ENCODE results near the gene SLC10A2.

The SLC10A2 gene

GRCh38 chr13:103097366-103097928 lies 31.2 kb upstream of the SLC10A2 start:
- no peak for TF ChIP-seq TAF1 (IDR thresholded peaks at IDR 0.05; ENCODE audit: borderline replicate concordance, insufficient read depth, low read length)
- no peak for TF ChIP-seq SIN3A (IDR thresholded peaks at IDR 0.05; ENCODE audit: borderline replicate concordance, insufficient read depth, low read length)
- no peak for TF ChIP-seq REST (IDR thresholded peaks at IDR 0.05; ENCODE audit: insufficient read depth in 1 of 2, low read depth in 2 of 2, low read length in 2 of 2)
- TF ChIP-seq FOXP2 (optimal IDR thresholded peaks at IDR 0.05; ENCODE audit: borderline replicate concordance, extremely low read depth, extremely low read length, insufficient read depth), result no peak
- no peak for TF ChIP-seq POLR2AphosphoS5 (IDR thresholded peaks at IDR 0.05; ENCODE audit: low read depth, low read length)

- TF ChIP-seq FOXP2 (optimal IDR thresholded peaks at IDR 0.05; ENCODE audit: borderline replicate concordance, extremely low read depth, extremely low read length, insufficient read depth) (no peak), REST (IDR thresholded peaks at IDR 0.05; ENCODE audit: insufficient read depth in 1 of 2, low read depth in 2 of 2, low read length in 2 of 2) (no peak), SIN3A (IDR thresholded peaks at IDR 0.05; ENCODE audit: borderline replicate concordance, insufficient read depth, low read length) (no peak), POLR2AphosphoS5 (IDR thresholded peaks at IDR 0.05; ENCODE audit: low read depth, low read length) (no peak)
Observed at GRCh38 chr13:103087275-103087674, 21.1 kb upstream of the SLC10A2 start.

GRCh38 chr13:103081435-103081834 lies 15.2 kb upstream of the SLC10A2 start:
- TF ChIP-seq POLR2AphosphoS5 (IDR thresholded peaks at IDR 0.05; ENCODE audit: low read depth, low read length) (no peak), FOXP2 (optimal IDR thresholded peaks at IDR 0.05; ENCODE audit: borderline replicate concordance, extremely low read depth, extremely low read length, insufficient read depth) (no peak), TAF1 (IDR thresholded peaks at IDR 0.05; ENCODE audit: borderline replicate concordance, insufficient read depth, low read length) (no peak), SIN3A (IDR thresholded peaks at IDR 0.05; ENCODE audit: borderline replicate concordance, insufficient read depth, low read length) (no peak), REST (IDR thresholded peaks at IDR 0.05; ENCODE audit: insufficient read depth in 1 of 2, low read depth in 2 of 2, low read length in 2 of 2) (no peak)

GRCh38 chr13:103078158-103078557 lies 11.9 kb upstream of the SLC10A2 start:
- no peak for TF ChIP-seq FOXP2 (optimal IDR thresholded peaks at IDR 0.05; ENCODE audit: borderline replicate concordance, extremely low read depth, extremely low read length, insufficient read depth)
- TF ChIP-seq POLR2AphosphoS5 (IDR thresholded peaks at IDR 0.05; ENCODE audit: low read depth, low read length), result no peak

- TF ChIP-seq SIN3A (IDR thresholded peaks at IDR 0.05; ENCODE audit: borderline replicate concordance, insufficient read depth, low read length), result no peak
Observed at GRCh38 chr13:103068836-103069235, 2.6 kb upstream of the SLC10A2 start.

GRCh38 chr13:103067751-103068555 lies 1.7 kb upstream of the SLC10A2 start:
- TF ChIP-seq POLR2AphosphoS5 (IDR thresholded peaks at IDR 0.05; ENCODE audit: low read depth, low read length), result no peak
- TF ChIP-seq SIN3A (IDR thresholded peaks at IDR 0.05; ENCODE audit: borderline replicate concordance, insufficient read depth, low read length), result no peak
- TF ChIP-seq REST (IDR thresholded peaks at IDR 0.05; ENCODE audit: insufficient read depth in 1 of 2, low read depth in 2 of 2, low read length in 2 of 2), result no peak
- TF ChIP-seq TAF1 (IDR thresholded peaks at IDR 0.05; ENCODE audit: borderline replicate concordance, insufficient read depth, low read length), result no peak
- TF ChIP-seq FOXP2 (optimal IDR thresholded peaks at IDR 0.05; ENCODE audit: borderline replicate concordance, extremely low read depth, extremely low read length, insufficient read depth), result no peak

Measured in PFSK-1 (cell line).